Suprapubic skin (tissue), 4 donors: Measurements from ENCODE around the gene CAMK4.

Experiments
- CTCF ChIP-seq, 2 donors: fragments of 200-600 bp in 1 of 2; fragments of 450-650 bp in 1 of 2; sonication (generic) in 1 of 2; IDR thresholded peaks; one replicate each; pipeline ENCODE4 v1.5.1; 2016 to 2019; ENCODE audit warnings: antibody characterized with exemption in 2 of 2, mild to moderate bottlenecking in 1 of 2, moderate library complexity in 1 of 2
- POLR2A ChIP-seq, 2 donors: fragments of 450-650 bp; IDR thresholded peaks; one replicate each; pipeline ENCODE4 v1.6.1; 2017; ENCODE audit warnings: antibody characterized with exemption in 2 of 2, mild to moderate bottlenecking in 2 of 2, moderate library complexity in 2 of 2
- POLR2AphosphoS5 ChIP-seq, 3 donors: sonication (generic); formaldehyde crosslinking; IDR thresholded peaks; one replicate each; pipeline ENCODE4 v1.6.1; 2017; ENCODE audit warnings: antibody characterized with exemption in 3 of 3

GRCh38 chr5:111256128-111256527 is 31.9 kb downstream of the CAMK4 start:
- no peak for TF ChIP-seq POLR2AphosphoS5 (IDR thresholded peaks at IDR 0.05)
- no peak for TF ChIP-seq CTCF (IDR thresholded peaks at IDR 0.05)
- TF ChIP-seq POLR2A (IDR thresholded peaks at IDR 0.05): no peak
